ENCODE results near the gene CCND2. TPM values are rescaled to one million over a fixed set of nuclear protein-coding genes. Genes with fewer than 3 reads are reported as not detected.

CCND2 gene
- total and polyA plus RNA-seq, 2 of the 4 experiments (the other 2 are of a cell fraction), result 1.1 to 2.3 TPM

GRCh38 chr12:4267704-4268328, 5.7 kb upstream of the CCND2 start:
- H3K9me1 ChIP-seq (ENCODE audit: insufficient read depth, low read length), result no peaks in the 10 kb centered on the region
- no peak overlapping the region for H4K5ac ChIP-seq (ENCODE audit: low read depth, low read length)
- H4K91ac ChIP-seq (ENCODE audit: insufficient read depth, low read depth, low read length), result no peak overlapping the region
- H3K4me1 ChIP-seq (ENCODE audit: control insufficient read depth, insufficient read depth, low read length), result peaks cover 3% of the 10 kb centered on the region; the same call in 1 of the 2 replicates
- no peak overlapping the region for H3K23ac ChIP-seq (ENCODE audit: low read depth, low read length)
- H3K56ac ChIP-seq (ENCODE audit: extremely low read depth, insufficient read depth, low read length), result no peak overlapping the region
- H3K27ac ChIP-seq (ENCODE audit: insufficient read depth, low read length), result no peak overlapping the region
- no peaks in the 10 kb centered on the region for H3K79me1 ChIP-seq (ENCODE audit: low read depth in 1 of 2, low read length in 2 of 2)
- H3K4ac ChIP-seq (ENCODE audit: low read depth, low read length), result no peak overlapping the region
- no peak overlapping the region for H3K4me2 ChIP-seq (ENCODE audit: low read depth, low read length)
- no peak overlapping the region for H2AK9ac ChIP-seq (replicated peaks; ENCODE audit: low read depth, low read length, poor library complexity)
- H2BK15ac ChIP-seq (ENCODE audit: low read depth, low read length), result no peak overlapping the region
- CTCF ChIA-PET, result interaction anchor here (0.7 to 1.5 kb wide), 3 partner anchors 9 to 382 kb away, joined by 4 read pairs; no protein-coding TSS in a partner anchor
- no peak overlapping the region for H2AK5ac ChIP-seq (ENCODE audit: low read depth, low read length)
- no peak overlapping the region for H3K14ac ChIP-seq (replicated peaks; ENCODE audit: low read depth, low read length)
- no peaks in the 10 kb centered on the region for H3K36me3 ChIP-seq (ENCODE audit: control insufficient read depth, insufficient read depth, low read length)
- H2BK5ac ChIP-seq (ENCODE audit: low read depth, low read length, poor library complexity, severe bottlenecking), result no peak overlapping the region
- ATAC-seq (ENCODE audit: low read depth), result no peak
- TF ChIP-seq POLR2A (IDR thresholded peaks at IDR 0.05; ENCODE audit: low read depth, low read length) (no peak), RCOR1 (IDR thresholded peaks at IDR 0.05; ENCODE audit: insufficient replicate concordance, low read length) (no peak), CHD1 (IDR thresholded peaks at IDR 0.05; ENCODE audit: low read depth, low read length) (no peak), NFE2L2 (IDR thresholded peaks at IDR 0.05; ENCODE audit: low read depth, low read length) (no peak), MAZ (IDR thresholded peaks at IDR 0.05; ENCODE audit: borderline replicate concordance, low read depth, low read length) (no peak)
- POLR2A ChIA-PET (ENCODE audit: unreplicated experiment), result interaction anchor here (0.6 kb wide), 1 partner anchor 104 kb away, joined by 6 read pairs; no protein-coding TSS in a partner anchor
- BruUV-seq (replicated peaks), result no TSS peak
- peaks cover 73% of the 10 kb centered on the region for H3K27me3 ChIP-seq (ENCODE audit: control insufficient read depth, insufficient read depth, low read length)
- H4K8ac ChIP-seq (ENCODE audit: low read depth in 2 of 2, low read length in 2 of 2), result no peak overlapping the region
- in situ Hi-C loops (cut with MboI; ENCODE audit: low sequenced_read_pairs), result no loop called here
- intact Hi-C loops (cut with micrococcal nuclease), result no loop called here
- peaks cover 4% of the 10 kb centered on the region for H3K9me3 ChIP-seq (ENCODE audit: control insufficient read depth, insufficient read depth, low read length)
- DNase-seq, result no peak
- dilution Hi-C loops (cut with HindIII; ENCODE audit: low sequenced_read_pairs, unreplicated experiment), result no loop called here
- no CpG with 5 or more reads among the region's 2 CpGs for WGBS, 2 experiments (ENCODE audit: extremely low coverage in 2 of 2, insufficient read length in 1 of 2)
- H3K9ac ChIP-seq (ENCODE audit: low read depth, low read length), result no peak overlapping the region
- no peak overlapping the region for H2AFZ ChIP-seq (replicated peaks; ENCODE audit: low read length, poor library complexity)
- H2BK120ac ChIP-seq (ENCODE audit: low read depth, low read length), result no peak overlapping the region
- no peak overlapping the region for H3K4me3 ChIP-seq (ENCODE audit: insufficient read depth, low read depth, low read length)
- H2BK20ac ChIP-seq (ENCODE audit: low read depth, low read length), result no peak overlapping the region
- no peaks in the 10 kb centered on the region for H4K20me1 ChIP-seq (ENCODE audit: insufficient read depth, low read length)
- no peak overlapping the region for H3K18ac ChIP-seq (ENCODE audit: low read depth, low read length)

All from IMR-90 (cell line).